Activated T-cell treated with anti-CD3 and anti-CD28 coated beads for 1 hour (primary cell): ENCODE measurements around the gene ADGRD1.

Source experiments
- DNase-seq: peaks from one replicate; pipeline ENCODE4 v3.0.0-alpha.2; 2020; ENCODE audit warnings: low read depth

ADGRD1 gene

DNA sequence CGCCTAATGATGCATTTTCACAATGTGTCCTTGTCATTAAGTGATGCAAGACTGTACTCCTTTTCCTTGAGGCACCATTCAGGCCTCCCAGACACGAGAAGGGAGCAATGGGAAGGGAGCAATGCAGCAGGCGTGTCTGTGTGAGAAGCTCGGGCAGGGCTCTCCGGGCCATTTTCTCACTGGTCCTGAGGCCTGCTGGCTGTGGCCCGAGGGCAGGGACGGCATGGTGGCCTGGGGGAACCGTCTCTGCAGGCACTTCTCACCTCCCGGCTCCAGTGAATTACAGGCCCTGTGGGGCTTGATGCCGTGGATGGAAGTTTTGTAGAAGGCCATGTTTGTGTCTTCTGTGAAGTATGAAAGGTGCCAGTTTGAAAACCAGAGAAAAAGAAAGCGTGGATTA, 71.0 kb downstream of the ADGRD1 start:
- no peak for DNase-seq

DNA sequence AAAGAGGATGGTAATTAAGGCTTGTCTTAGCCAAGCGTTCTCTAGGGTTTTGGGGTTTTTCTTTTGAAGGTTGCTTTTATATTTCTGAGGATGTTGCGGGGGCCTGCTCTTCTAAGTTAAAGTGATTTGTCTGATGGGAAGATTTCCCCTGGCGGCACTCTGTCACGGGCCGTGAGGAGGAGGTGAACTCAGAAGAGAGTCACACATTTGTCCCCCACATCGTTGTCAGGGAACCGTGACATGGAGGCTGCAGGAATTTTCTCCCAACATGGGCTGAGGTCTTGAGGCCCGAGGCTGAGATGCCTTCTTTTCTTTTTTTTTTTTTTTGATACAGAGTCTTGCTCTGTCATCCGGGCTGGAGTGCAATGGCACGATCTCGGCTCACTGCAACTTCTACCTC, 71.5 kb downstream of the ADGRD1 start:
- DNase-seq = no peak

DNA sequence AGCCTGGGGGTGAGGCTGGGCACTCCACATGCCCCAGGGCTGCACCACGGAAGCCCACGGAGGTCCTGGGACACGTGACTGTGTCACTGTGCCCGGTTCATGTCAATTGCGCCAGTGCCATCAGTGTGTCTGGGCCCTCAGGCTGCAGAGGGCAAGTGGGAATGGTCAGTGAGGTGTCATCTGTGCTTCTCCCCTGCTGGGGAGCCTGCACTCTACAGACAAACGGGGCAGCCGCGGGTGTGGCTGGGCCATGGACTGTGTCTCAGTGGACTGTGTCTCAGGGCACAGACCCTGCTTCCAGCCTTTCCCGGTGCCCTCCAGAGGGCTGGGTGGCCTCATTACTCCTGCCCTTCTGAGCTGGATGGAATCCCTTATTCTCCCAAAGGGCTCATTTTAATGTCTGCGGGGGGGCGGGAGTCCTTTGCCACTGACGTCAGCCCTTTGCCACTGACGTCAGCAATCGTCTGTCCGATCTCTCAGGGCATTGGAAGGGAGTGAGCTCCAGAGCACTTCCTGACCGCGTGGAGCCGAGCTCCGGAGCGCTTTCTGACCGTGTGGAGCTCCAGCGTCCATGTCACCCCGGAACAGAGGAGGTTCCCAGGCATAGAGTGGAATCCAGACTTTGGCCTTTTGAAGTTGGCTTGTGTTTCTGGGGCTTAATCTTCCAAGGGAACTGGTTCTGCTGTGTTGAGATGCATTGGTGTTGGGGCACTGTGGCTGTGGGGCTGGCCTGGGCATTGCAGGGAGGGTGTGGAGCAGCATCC, 72.4 kb downstream of the ADGRD1 start:
- DNase-seq = no peak

DNA sequence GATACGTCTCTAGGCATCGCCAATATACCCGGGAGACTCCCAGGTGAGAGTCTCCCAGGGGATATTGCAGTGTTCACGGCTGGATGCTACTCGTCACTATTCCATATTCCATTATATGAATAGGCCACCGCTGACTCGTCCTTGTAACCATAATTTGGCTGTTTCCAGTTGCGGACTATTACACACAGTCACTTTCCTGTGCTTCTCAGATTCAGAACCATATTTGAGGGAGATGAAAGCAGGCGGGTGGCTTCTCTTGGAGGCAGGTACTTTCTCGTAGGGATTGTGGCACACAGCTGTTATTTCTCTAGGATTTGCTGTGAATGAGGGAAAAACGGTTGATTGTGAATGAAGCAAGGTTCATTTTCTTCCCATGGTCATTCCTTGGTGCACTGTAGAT, 73.0 kb downstream of the ADGRD1 start:
- DNase-seq = no peak

DNA sequence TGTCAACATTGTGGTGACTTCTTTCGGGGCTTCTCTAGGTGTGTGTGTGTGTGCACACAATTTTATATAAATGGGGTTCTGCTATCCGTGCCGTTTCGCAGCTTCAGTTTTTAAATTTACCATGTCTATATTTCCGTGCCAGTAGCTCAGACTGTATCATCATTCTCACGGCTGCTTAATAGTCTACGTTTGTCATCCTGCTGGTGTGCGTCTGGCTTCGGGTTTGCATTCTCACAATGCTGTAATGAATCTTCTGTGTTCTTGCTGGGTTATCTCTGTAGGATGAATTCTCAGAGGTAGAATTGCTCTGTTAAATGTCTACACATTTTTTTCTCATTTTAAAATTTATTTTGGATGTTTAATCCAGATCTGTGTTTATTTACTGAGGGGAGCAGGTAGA, 73.6 kb downstream of the ADGRD1 start:
- DNase-seq = no peak

DNA sequence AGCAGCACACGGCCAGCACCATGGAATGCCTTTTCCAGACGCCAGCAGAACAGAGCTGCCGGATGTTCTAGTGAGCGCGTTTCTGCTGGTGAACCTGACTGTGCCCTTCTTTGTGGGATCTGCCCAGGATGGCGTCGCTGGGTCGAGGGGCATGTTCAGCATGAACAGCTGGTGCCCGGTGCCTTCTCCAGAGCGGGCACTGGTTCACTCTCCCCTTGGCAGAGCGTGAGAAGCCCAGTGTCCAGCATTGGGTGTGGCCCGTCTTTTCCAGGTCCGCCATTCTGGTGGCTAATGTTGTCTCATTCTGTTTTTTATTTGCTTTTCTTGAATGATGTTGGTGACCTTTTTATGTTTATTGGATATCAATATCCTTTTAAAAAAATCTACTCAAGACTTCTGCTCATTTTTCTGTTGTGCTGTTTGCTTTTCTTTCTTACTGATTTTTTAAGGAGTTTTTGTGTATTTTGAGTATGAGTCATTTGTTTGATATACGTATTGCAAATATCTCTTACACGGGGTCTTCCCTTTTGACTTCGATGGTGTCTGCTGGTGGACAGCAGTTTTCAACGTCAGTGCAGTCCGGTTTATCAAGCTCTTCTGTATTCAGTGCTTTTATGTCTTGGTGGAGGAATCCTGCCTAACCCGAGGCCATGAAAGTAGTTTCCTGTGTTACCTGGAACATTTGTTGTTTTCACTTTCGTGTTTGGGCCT, 74.3 kb downstream of the ADGRD1 start:
- no peak for DNase-seq

DNA sequence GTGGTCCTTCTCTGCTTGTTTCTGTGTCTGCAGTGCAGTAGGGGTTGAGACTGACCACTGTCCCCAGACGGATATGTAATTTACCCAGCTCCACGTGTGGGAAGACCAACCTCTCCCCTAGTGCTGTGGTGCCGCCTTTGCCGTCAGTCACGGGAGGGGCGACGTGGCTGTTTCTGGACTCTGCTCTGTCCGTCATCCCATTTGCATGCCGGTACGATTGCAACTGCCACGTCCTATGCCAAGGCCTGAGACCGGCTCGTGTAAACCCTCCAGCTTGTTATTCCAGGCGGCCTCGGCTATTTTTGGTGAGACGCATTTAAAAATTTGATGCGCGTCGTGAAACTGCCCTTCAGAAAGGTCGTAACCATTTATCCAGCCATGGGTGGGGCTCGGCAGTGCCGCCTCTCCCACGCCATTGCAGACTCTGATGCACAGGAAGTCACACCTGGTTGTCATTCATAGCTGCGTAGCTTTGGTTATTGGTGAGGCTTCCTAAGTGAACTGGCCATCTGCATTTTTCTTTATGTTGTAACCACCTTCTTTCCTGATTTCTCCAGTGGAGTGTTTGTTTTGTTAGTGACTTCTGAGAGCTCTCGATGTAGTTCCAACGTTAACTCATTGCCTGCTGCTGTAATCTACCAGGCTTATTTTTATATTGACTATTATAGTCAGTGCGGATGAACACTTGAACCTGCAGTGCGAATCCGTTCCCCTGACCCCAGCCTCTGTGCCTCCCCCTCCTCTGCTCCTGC, 75.1 kb downstream of the ADGRD1 start:
- no peak for DNase-seq

DNA sequence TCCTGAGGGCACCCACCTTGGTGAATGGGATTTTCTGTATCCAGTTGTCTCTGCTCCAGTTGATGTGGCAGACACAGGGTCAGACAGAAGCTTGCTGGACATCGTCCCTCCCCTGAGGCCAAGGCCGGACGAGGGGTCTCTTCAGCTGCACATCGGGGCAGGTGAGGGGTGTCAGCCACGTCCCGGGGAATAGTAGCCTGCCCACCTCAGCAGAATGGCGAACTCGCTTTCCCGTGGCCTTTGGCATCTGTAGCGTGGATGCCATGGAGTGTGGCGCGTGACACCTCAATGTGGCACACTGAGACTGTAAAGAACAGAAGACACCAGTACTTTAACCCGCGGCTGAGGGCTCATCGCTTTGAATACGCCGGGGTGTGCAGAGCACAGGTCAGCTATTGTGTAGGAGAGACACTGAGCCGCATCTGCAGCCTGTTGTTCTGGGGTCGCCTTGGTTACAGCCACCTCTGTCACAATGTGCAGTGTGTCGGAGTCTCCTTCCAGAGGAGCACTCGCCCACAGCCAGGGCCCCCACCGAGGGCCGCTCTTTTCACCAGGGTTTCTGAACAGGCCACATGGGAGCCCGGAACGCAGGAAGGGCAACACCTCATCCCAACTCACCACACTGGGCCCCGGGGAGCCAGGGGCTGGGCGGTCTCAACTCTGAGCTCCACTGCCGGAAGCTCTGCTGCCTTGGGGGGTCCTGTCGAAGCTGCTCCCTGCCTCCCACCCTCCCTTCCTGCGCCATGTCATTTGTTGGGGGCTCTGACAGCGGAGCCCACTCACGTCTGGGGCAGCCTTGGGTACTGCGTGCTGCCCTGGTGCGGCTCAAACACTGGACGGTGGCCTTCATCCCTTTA, 77.0 kb downstream of the ADGRD1 start:
- no peak for DNase-seq

DNA sequence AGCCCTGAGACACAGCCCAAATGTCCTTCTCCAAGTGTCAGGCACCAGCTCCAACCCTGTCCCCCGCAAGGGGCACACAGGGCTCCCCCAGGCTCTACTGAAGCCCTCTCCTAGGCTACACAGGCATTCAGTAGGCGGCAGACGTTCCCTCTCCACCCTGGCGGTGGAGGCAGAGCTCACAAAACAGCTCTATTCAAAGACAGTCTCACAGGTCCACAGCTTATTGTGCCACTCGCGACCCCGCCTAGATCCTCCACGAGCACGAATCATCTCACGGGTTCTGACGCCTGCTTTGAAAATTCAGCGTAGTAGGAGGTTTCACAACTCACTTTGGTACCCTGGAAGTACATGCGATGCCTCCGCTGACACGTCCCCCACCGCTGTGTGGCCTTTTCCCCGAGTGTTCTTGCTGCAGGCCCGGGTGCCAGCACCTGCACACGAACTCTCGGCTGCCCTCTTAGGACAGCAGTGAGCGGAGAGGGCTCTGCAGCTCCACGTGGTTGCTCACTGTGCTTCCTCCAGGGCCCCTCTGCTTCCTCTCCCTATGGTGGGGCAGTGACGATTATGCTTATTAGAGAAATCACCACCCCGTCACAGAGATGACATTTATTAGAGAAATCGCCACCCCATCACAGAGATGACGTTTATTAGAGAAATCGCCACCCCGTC, 78.5 kb downstream of the ADGRD1 start:
- DNase-seq = no peak

DNA sequence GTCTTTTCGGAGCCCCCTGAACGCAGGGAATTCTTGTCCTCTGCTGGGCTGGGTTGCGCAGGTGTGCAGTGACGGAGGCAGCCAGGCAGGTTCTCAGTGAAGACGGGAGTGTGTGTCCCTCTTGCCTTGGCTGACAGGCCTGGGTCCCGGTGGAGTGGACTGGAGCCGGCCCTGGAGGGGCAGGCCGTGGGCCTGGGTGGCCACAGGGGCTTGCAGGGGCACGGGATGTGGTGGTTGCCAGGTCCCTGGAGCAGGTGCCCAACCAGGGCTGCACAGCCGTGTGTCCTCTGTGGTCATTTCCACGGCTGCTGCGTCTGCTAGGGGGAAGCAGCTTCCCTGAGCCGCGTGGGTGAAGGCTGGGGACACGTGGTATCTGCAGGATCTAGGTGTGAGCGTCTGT, 79.8 kb downstream of the ADGRD1 start:
- no peak for DNase-seq

DNA sequence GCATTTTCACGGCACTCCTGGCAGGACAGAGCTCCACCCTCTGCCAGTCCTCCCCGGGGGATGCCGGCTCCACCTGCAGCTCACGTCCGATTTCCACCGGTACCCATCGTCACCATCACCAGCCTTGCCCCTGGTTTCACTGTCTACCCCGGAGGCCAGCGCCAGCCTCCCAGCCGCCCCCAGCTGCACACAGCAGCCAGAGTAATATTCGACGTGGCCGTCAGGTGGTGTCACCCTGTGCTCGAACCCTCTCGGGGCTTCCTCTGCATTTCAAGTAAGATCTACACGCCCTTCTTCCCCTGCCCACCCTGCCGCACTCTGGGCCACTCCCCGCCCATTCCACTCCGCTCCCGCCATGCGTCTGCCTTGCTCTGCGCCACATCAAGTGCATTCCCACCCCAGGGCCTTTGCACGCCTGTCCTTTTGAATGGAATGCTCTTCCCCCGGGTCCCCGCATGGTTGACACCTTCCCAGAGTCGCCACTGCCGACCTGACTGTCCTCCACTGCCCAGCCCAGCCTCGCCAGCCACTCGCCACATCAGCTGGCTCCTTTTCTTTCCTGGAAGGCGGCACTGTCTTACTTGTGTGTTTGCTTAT, 80.3 kb downstream of the ADGRD1 start:
- DNase-seq = no peak

DNA sequence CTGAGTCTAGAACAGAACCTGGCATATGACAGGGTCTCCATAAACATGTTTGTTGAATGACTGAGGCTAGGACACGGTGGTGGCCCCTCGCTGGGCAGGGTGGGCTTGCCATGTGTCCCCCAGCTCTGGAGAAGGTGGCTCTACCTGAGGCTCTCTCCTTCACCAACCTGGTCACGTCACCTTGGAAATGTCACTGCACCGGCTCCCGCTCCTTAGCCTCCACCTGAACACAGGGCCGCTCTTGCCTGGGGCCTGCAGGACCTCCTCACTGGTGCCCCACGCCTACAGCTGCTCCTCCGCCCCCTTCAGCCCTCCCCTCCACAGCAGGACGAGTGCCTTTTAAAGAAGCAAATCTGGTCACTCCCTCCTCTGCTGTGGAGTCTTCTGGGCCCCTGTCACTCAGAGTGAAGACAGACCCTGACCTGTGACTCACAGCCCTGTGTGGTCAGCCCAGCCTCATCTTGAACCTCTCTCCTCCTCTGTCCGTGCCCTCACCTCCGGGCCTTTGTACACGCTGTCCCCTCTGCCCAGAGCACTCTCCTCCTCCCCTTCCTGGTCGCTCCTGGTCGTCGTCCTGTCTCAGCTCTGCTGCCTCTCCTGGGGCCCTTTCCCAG, 81.0 kb downstream of the ADGRD1 start:
- DNase-seq = no peak

DNA sequence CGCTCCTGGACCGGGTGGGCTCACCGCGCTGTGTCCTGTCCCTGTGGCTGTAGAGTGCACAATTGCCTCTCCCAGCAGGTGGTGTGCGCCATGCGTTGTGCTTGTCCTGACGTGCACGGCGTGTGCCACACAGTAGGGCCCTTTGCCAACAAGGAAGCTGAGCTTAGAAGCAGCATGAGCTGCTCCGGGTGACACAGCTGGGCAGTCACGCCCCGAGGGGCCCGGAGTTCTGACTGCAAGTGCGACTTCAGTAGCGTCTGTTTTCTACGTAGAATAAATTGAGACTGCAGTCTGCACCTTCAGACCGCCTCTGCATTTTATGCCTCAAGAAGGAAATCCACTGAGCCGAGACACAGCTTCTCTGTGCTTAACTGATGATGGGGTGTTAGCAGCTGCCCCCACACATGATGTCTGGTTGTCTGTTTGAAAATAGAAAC, 81.6 kb downstream of the ADGRD1 start:
- DNase-seq = no peak

DNA sequence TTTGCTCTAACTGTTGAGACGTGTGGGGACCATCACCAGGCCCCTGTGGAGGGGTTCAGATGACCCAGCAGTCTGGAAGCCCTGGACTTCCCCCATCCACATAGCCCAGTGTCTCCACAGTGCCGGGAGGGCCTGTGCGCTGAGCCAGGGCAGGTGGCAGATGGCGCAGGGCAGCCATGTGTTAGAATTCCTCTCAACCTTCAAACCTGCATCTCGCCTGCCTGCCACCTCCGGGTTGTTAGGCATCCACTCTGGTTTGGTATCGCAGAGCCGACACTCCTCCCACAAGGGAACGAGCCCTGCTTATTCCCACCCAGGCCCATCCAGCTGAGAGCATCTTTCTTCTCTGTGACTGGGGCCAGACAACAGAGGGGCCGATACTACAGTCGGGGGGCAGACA, 84.5 kb downstream of the ADGRD1 start:
- DNase-seq = no peak

DNA sequence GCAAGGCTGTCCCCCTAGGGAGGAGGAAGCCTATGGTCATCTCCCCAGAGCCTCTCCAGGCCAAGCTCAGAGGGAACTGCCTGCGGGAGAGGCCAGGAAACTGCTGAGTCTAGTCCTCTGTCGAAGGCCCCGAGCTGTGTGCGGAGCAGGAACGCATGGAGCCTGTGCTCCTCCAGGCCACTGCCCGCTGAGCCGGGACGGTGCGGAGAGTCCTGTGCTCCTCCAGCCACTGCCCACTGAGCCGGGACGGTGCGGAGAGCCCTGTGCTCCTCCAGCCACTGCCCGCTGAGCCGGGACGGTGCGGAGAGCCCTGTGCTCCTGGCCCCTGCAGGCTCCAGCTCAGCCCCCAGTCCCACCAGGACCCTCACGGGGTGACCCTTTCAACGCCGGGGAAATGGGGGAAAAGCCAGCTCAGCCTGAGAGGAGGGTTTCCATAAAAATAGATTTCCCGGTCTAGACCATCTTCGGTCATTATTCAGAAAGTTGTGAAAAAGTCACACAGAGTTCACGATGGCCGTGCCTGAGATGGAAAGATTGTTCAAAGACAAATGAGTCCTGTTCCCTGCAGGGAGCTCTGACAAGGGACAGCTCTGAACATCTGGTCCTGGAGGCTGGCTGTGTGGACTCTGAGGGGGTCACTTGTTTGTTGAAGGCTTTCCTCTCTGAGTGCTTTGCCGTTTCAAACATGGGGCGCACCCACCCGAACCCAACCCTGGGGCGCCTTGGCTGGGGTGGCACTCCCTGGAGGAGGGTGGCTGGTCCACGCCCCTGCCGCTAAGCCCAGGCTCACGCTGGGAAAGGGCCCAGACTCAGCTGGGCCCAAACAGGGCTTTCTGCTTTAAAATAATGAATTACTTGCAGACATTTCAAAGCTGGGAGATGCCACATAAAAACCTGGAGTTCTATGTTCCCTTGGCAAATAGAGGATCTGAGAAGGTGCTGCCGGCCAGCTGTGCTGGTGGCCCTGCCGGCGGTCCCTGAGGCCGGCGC, 85.5 kb downstream of the ADGRD1 start:
- no peak for DNase-seq

DNA sequence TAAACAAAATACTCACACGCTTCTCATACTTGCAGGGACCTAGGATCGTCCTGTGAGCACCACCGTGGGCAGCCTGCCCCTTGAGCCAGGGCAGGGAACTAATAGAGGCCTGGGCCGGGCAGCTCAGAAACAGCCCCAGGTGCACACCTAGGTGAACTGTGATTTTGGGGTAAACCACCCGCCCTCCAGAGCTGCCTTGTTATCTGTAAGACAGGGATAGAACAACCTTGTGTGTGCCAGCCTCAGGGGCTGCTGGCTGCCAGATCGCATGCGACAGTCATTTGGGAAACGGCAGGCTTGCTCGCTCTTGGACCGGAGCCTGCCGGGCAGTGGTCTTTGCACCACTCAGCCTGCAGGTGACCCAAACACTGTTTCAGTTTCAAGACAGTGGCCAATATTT, 86.8 kb downstream of the ADGRD1 start:
- DNase-seq = no peak

DNA sequence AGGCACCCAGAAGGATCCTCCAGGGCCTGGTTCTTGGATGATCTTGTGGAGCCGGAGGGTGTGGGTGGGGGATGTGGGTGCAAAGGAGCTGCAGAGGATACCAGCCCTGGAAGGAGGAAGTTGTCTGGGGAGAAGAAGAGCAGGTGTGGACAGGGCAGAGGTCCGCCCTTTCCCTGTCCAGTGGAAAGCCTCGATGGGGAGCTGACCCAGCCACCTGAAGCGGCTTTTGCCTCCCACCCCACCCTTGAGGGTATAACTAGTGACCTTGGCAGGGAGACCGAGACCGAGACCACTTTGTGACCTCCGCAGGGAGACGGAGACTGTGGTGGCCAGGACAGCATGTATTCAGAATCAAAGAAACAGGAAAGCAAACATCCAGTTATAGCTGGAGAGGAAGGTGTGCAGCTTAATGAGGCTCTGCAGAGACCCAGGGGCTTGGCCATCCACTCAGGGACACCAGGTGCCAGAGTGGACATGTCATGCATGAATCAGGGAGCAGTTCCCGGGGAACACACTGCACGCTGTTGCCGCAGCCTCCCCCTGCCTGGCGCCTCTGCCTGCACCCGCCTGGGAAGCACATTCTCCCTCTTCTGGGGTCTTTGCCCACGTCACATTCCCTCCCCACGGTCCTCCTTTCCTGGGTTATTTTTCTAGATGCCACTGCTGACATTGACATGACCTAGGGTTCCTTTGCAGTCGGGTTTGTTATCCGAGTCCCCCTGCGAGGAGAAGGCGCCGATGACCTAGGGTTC, 87.7 kb downstream of the ADGRD1 start:
- no peak for DNase-seq

DNA sequence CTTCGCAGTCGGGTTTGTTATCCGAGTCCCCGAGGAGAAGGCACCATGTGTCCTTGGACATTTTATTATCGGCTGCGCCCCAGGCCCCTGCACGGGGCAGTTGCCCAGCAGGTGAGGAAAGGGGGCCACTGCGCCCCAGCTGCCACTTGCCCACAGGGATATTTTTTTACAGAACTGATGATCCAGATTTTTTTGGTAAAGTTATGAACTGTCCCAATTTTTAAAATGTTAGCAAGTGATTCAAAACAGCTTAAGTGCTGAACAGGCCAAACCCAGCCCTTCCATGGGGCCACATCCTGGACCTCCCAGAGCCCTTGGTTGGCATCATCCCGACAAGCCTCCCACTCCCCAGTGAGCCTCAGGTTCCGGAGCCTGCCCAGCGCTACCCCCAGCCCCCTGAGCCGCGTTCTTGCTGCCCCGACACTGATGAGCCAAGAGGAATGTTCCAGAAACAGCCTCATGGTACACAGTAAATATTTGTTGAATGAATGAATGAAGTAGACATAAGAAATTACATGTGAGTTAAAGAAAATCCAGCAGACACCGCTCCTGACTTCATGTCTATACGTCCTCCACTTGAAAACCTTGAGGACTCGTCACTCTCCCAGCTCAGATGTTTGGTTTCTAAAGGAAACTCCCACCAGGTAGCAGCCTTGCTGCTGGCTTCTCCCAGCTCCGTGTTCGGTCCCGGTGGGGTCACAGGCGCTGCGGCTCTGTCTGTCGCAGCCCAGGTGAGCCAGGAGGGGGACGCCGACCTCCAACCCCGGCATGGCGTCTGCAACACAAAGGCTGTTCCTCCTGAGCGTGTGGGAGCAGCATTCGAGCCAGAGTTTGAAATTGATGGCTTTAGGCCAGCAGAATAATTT, 88.5 kb downstream of the ADGRD1 start:
- no peak for DNase-seq
